Central memory CD8-positive, alpha-beta T cell (primary cell): ENCODE data around the gene NMNAT2.

Experiments
- ATAC-seq: fragments of 150-1000 bp; cut with Tn5 transposase; replicated peaks from 2 replicates; pipeline ENCODE4 v1.10.0; 2022; ENCODE audit warnings: mild to moderate bottlenecking, moderate FRiP score, moderate number of reproducible peaks; ENCODE audit not compliant: poor library complexity, severe bottlenecking; ENCODE audit errors: extremely low read depth
- DNase-seq, 2 donors: peaks; one replicate each; pipeline ENCODE4 v3.0.0; 2021; ENCODE audit warnings: low spot score in 2 of 2
- H3K27ac Mint-ChIP-seq: one replicate; pipeline ENCODE4 v1.8.0; 2022; ENCODE audit warnings: low read depth, mild to moderate bottlenecking, moderate library complexity, mixed read lengths
- H3K27me3 Mint-ChIP-seq: one replicate; pipeline ENCODE4 v1.8.0; 2022; ENCODE audit warnings: mixed read lengths
- H3K36me3 Mint-ChIP-seq: one replicate; pipeline ENCODE4 v1.8.0; 2022; ENCODE audit warnings: mild to moderate bottlenecking, moderate library complexity, mixed read lengths; ENCODE audit not compliant: insufficient read depth
- H3K4me1 Mint-ChIP-seq: one replicate; pipeline ENCODE4 v1.8.0; 2022; ENCODE audit warnings: mixed read lengths
- H3K4me3 Mint-ChIP-seq: one replicate; pipeline ENCODE4 v1.8.0; 2022; ENCODE audit warnings: mild to moderate bottlenecking, moderate library complexity, mixed read lengths
- H3K9me3 Mint-ChIP-seq: one replicate; pipeline ENCODE4 v1.8.0; 2022; ENCODE audit warnings: mixed read lengths

Gene NMNAT2

GRCh38 chr1:183239793-183240525, 178.2 kb downstream of the NMNAT2 start:
- Mint-ChIP-seq H3K4me1 (no peaks in the 10 kb centered on the region), H3K36me3 (peaks cover 2% of the 10 kb centered on the region), H3K4me3 (no peak overlapping the region), H3K9me3 (no peaks in the 10 kb centered on the region), H3K27ac (no peak overlapping the region), H3K27me3 (peaks cover 63% of the 10 kb centered on the region)
- DNase-seq: no peak
- no peak for ATAC-seq

- peaks cover 63% of the 10 kb centered on the region for H3K27me3 Mint-ChIP-seq
- no peak overlapping the region for H3K4me3 Mint-ChIP-seq
- no peak for ATAC-seq
- no peaks in the 10 kb centered on the region for H3K9me3 Mint-ChIP-seq
- H3K4me1 Mint-ChIP-seq: no peaks in the 10 kb centered on the region
- H3K27ac Mint-ChIP-seq: no peak overlapping the region
- peaks cover 2% of the 10 kb centered on the region for H3K36me3 Mint-ChIP-seq
- DNase-seq: no peak
These were observed 178.9 kb downstream of the NMNAT2 start for GRCh38 chr1:183239220-183239742.

DNA sequence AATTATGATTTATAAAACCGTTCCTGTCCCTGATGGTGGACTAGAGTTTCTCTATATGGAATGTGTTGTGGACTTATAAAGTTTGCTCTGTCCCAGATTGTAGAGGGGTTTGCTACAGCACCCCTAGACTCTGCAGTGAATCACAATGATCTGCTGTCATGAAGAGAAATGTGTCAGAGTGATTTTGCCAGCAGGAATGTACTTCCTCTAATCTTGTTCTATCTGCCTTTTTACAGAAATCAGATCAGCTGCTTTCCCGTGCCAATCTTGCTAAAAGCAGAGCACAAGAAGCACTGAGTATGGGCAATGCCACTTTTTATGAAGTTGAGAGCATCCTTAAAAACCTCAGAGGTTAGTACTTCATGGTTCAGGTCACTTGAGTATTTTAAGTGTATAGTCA, 180.1 kb downstream of the NMNAT2 start:
- Mint-ChIP-seq H3K36me3 (peaks cover 2% of the 10 kb centered on the region), H3K4me1 (no peaks in the 10 kb centered on the region), H3K27me3 (peaks cover 54% of the 10 kb centered on the region), H3K4me3 (no peak overlapping the region), H3K27ac (no peak overlapping the region), H3K9me3 (no peaks in the 10 kb centered on the region)
- ATAC-seq (no peak), DNase-seq (no peak)

- Mint-ChIP-seq H3K36me3 (peaks cover 2% of the 10 kb centered on the region), H3K27me3 (peaks cover 44% of the 10 kb centered on the region), H3K4me1 (no peaks in the 10 kb centered on the region), H3K4me3 (no peak overlapping the region), H3K27ac (no peak overlapping the region), H3K9me3 (no peaks in the 10 kb centered on the region)
- DNase-seq (no peak), ATAC-seq (no peak)
These were observed 181.1 kb downstream of the NMNAT2 start for GRCh38 chr1:183237046-183237445.

DNA sequence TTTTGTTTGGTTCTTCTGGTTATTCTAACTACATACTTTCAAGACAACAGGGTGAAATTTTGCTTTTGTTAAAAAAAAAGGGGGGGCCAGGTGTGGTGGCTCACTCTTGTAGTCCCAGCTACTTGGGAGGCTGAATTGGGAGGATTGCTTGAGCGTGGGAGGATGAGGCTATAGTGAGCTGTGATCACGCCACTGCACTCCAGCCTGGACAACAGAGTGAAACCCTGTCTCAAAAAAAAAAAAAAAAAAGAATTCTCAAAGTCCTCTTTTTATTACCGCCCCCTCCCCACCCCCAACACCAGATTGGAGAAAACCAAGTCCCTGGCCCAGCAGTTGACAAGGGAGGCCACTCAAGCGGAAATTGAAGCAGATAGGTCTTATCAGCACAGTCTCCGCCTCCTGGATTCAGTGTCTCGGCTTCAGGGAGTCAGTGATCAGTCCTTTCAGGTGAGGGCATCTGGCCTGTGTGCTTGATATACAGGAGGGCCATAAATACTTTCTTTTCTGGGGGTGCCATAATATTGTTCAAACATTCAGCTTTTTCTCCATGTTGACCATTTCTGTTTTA, 181.9 kb downstream of the NMNAT2 start:
- Mint-ChIP-seq H3K27ac (no peak overlapping the region), H3K36me3 (peaks cover 2% of the 10 kb centered on the region), H3K4me3 (no peak overlapping the region), H3K9me3 (no peaks in the 10 kb centered on the region), H3K27me3 (peaks cover 36% of the 10 kb centered on the region), H3K4me1 (no peaks in the 10 kb centered on the region)
- ATAC-seq: no peak
- no peak for DNase-seq

DNA sequence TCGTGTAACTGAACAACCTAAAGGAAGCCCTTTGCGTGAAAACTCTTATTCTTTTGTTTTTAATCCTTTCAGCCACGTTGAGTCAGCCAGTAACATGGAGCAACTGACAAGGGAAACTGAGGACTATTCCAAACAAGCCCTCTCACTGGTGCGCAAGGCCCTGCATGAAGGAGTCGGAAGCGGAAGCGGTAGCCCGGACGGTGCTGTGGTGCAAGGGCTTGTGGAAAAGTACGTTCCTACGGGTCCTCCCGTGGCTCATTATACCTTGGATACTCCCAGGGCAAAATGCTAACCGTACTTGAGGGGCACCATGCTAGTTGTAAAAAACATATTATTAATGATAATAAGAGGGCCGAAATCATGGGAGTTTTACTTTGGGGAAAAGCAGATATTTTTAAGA, 182.7 kb downstream of the NMNAT2 start:
- no peaks in the 10 kb centered on the region for H3K4me1 Mint-ChIP-seq
- peaks cover 28% of the 10 kb centered on the region for H3K27me3 Mint-ChIP-seq
- H3K36me3 Mint-ChIP-seq: no peaks in the 10 kb centered on the region
- no peak overlapping the region for H3K4me3 Mint-ChIP-seq
- no peak for DNase-seq
- no peak overlapping the region for H3K27ac Mint-ChIP-seq
- H3K9me3 Mint-ChIP-seq: no peaks in the 10 kb centered on the region
- no peak for ATAC-seq

GRCh38 chr1:183234660-183235476, 183.3 kb downstream of the NMNAT2 start:
- no peak for ATAC-seq
- H3K36me3 Mint-ChIP-seq: no peaks in the 10 kb centered on the region
- H3K27ac Mint-ChIP-seq: no peak overlapping the region
- no peak overlapping the region for H3K4me3 Mint-ChIP-seq
- no peak for DNase-seq
- no peaks in the 10 kb centered on the region for H3K4me1 Mint-ChIP-seq
- H3K9me3 Mint-ChIP-seq: no peaks in the 10 kb centered on the region
- peaks cover 22% of the 10 kb centered on the region for H3K27me3 Mint-ChIP-seq

DNA sequence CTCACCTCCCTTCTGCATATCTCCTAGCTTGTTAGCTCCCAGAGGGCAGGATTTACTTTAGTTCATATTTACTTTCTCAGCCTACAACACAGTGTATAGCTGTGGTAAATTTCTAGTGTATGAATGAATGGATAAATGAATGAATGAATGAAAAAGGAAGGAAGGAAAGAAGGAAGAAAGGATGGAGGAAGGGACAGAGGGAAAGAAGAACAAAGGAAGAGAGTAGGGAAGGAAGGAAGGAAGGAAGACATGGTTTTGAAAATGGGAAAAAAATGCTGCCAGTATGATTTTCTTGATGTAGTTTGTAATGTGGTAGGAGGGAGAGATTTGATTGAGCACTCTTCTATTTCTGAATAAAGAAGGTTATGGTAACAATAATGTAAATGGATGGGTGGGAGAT, 185.1 kb downstream of the NMNAT2 start:
- Mint-ChIP-seq H3K36me3 (no peaks in the 10 kb centered on the region), H3K9me3 (no peaks in the 10 kb centered on the region), H3K4me1 (no peaks in the 10 kb centered on the region), H3K27ac (no peak overlapping the region), H3K4me3 (no peak overlapping the region), H3K27me3 (peaks cover 12% of the 10 kb centered on the region)
- DNase-seq (no peak), ATAC-seq (no peak)

DNA sequence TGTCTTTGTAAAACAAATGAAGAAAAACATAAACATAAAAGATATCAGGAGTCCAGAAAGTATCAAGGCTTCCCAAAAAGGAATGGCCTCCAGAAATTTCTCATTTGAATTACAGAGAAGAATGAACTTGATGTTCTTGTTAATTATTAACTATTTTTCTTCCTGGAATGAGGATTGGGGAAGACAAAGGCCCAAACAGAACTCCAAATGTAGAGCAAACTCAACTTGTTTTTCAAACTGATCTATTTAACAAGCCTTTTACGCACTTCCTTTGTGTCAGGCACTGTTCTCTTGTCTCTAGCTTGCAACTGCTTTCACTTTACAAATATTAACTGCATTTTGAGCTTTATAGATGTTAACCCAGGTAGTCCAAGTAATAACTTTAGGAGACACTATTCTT, 186.6 kb downstream of the NMNAT2 start:
- peaks cover 22% of the 10 kb centered on the region for H3K27me3 Mint-ChIP-seq
- H3K9me3 Mint-ChIP-seq: no peaks in the 10 kb centered on the region
- H3K27ac Mint-ChIP-seq: no peak overlapping the region
- no peak for DNase-seq
- H3K4me3 Mint-ChIP-seq: no peak overlapping the region
- peaks cover 2% of the 10 kb centered on the region for H3K36me3 Mint-ChIP-seq
- no peaks in the 10 kb centered on the region for H3K4me1 Mint-ChIP-seq
- ATAC-seq: no peak

GRCh38 chr1:183230413-183230812, 187.8 kb downstream of the NMNAT2 start:
- Mint-ChIP-seq H3K4me3 (no peak overlapping the region), H3K27ac (no peak overlapping the region), H3K4me1 (no peaks in the 10 kb centered on the region), H3K27me3 (peaks cover 18% of the 10 kb centered on the region), H3K36me3 (peaks cover 2% of the 10 kb centered on the region), H3K9me3 (no peaks in the 10 kb centered on the region)
- DNase-seq (no peak), ATAC-seq (no peak)

DNA sequence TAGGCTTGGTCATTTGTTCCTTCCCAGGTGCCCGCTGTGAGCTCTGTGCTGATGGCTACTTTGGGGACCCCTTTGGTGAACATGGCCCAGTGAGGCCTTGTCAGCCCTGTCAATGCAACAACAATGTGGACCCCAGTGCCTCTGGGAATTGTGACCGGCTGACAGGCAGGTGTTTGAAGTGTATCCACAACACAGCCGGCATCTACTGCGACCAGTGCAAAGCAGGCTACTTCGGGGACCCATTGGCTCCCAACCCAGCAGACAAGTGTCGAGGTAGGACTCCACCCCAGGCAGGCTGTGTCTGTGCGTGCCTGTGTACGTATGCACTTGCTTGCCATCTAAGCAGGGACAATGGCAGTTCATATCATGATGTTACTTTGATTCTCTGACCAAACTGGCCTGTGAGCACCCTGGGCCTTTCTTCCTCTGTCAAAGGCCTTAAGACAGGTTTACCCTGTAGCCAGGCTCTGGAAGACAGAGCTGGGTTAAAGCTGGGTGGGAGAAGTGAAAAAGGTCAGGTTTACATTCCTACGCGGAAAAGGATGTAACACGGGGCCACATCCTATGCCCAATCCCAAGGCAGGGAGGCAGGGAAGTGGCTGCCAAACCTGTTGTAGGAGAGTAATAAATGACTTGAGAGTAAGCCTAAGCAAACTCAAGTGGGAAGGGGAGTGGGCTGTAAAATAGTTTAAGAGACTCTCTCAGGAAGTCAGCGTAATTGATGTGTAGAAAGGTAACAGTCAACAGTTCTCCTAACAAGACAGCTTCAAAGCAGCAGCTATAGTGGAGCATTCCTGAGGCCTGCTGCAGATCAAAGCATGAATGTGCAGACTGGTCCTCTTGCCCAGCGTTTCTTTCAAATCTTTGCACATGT, 189.6 kb downstream of the NMNAT2 start:
- DNase-seq (no peak), ATAC-seq (no peak)
- Mint-ChIP-seq H3K36me3 (peaks cover 2% of the 10 kb centered on the region), H3K27me3 (peaks cover 13% of the 10 kb centered on the region), H3K4me3 (no peak overlapping the region), H3K4me1 (no peaks in the 10 kb centered on the region), H3K9me3 (no peaks in the 10 kb centered on the region), H3K27ac (no peak overlapping the region)
